GM10248 (cell line): ENCODE results near the gene YWHAE.

ENCODE experiments used
- CTCF ChIA-PET: fragments of 300-600 bp; sonication (Branson Sonifier 250); formaldehyde crosslinking; extraction: SDS; loops from one replicate; lab custom pipeline; 2021; ENCODE audit warnings: antibody characterized with exemption; lab: Yijun Ruan, JAX
- POLR2A ChIA-PET: fragments of 350-650 bp; sonication (Branson Sonifier 250); formaldehyde crosslinking; extraction: SDS; loops from one replicate; lab custom pipeline; 2020; ENCODE audit warnings: antibody characterized with exemption; lab: Yijun Ruan, JAX
- DNase-seq: peaks from one replicate; pipeline ENCODE4 v3.0.0; 2012; ENCODE audit errors: extremely low spot score
- TF ChIP-seq, protein P1 (sequence below): IDR thresholded peaks from 2 replicates; pipeline ENCODE4 v1.5.1; 2012; ENCODE audit warnings: mild to moderate bottlenecking, low read depth; ENCODE audit errors: extremely low read depth, missing control alignments, control extremely low read depth

Gene YWHAE

DNA sequence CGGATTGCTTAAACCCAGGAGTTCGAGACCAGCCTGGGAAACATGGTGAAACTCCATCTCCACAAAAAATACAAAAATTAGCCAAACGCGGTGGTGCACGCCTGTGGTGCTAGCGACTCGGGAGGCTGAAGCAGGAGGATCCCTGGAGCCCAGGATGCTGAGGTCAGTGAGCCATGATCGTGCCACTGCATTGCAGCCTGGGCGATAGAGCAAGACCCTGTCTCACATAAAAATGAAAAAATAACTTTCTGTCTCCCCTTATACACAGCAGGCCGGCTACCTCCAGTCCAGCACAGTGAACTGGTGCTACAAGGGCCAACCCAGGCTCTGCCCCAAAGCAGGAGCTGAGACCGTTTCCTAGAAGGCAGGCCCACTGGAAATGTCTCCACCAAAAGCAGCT lies 59.7 kb downstream of the YWHAE start:
- ChIA-PET POLR2A (no interaction called here), CTCF (interaction anchor here (1.5 to 4.1 kb wide), 2 partner anchors 8 to 25 kb away, joined by 8 to 21 read pairs; no protein-coding TSS in a partner anchor)
- DNase-seq, result no peak
- TF ChIP-seq, protein P1, sequence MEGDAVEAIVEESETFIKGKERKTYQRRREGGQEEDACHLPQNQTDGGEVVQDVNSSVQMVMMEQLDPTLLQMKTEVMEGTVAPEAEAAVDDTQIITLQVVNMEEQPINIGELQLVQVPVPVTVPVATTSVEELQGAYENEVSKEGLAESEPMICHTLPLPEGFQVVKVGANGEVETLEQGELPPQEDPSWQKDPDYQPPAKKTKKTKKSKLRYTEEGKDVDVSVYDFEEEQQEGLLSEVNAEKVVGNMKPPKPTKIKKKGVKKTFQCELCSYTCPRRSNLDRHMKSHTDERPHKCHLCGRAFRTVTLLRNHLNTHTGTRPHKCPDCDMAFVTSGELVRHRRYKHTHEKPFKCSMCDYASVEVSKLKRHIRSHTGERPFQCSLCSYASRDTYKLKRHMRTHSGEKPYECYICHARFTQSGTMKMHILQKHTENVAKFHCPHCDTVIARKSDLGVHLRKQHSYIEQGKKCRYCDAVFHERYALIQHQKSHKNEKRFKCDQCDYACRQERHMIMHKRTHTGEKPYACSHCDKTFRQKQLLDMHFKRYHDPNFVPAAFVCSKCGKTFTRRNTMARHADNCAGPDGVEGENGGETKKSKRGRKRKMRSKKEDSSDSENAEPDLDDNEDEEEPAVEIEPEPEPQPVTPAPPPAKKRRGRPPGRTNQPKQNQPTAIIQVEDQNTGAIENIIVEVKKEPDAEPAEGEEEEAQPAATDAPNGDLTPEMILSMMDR, result no peak

- POLR2A ChIA-PET, result no interaction called here
- no peak for DNase-seq
- TF ChIP-seq, protein P1, result no peak
- CTCF ChIA-PET, result interaction anchor here (1.2 to 6.0 kb wide), 15 partner anchors 10 to 209 kb away, joined by 3 to 48 read pairs (median 5); partner anchors contain the start of genes INPP5K and TRARG1
Measured at GRCh38 chr17:1331708-1332107, 68.3 kb downstream of the YWHAE start.

DNA sequence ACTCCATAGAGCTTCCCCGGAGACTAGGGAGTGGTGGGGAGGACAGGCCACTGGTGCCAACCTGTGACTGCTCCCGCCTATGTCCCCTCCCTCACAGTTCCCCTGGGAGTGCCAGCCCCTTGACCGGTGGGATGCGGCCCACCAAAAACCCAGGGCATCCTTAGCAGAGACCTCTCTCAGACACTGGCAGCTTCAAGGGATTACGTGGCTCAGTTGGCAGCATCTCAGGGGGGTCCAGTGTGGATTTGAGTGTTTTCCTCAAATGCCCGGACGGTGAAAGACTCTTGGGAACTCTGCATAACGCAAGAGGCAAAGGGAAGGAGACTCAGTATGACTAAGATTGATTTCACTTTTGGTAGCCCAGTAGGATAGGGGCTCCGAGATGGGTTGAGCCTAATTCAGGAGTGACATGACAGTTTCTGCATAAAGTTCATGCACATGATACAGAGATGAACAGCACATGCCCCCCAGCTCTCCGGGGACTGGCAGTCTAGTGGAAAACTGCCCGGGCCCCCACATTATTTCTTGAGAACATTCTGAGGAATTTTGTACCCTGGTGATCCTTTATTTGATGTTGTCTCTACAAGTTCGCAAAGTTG lies 70.2 kb downstream of the YWHAE start:
- TF ChIP-seq, protein P1, result no peak
- ChIA-PET POLR2A (no interaction called here), CTCF (interaction anchor here (4.2 to 6.0 kb wide), 2 partner anchors 71 to 207 kb away, joined by 16 to 48 read pairs; no protein-coding TSS in a partner anchor)
- DNase-seq, result no peak

GRCh38 chr17:1328437-1328836 lies 71.6 kb downstream of the YWHAE start:
- TF ChIP-seq, protein P1, result no peak
- POLR2A ChIA-PET, result no interaction called here
- no peak for DNase-seq
- CTCF ChIA-PET, result no interaction called here

DNA sequence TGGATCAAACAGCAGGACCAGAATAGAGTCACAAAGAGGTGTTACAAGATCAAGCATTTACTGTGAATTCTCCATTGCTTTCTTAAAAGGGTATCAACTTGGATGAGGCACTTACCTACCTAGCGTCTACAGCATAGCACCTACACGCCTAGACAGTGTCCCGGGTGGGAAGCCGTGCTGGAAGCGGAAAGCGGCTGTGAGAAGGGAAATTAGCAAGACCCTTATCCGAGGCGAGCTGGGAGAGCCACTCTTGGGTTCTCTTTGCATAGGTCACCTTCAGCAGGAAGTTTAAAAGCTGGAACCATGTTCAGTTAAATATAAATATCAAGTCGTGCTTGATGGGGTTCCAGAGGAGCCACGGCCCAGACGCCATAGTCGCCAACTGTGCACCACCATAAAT lies 74.3 kb downstream of the YWHAE start:
- ChIA-PET POLR2A (no interaction called here), CTCF (no interaction called here)
- DNase-seq, result no peak
- TF ChIP-seq, protein P1, result no peak

GRCh38 chr17:1324201-1324771 lies 75.7 kb downstream of the YWHAE start:
- no peak for DNase-seq
- ChIA-PET POLR2A (no interaction called here), CTCF (no interaction called here)
- TF ChIP-seq, protein P1, result no peak
